C4-2B (cell line): ENCODE results near the gene PNRC2.

Experiments
- H3K27ac ChIP-seq: fragments of 450-650 bp; 2 replicates; pipeline ENCODE4 v1.5.1; 2017
- ZFX ChIP-seq: fragments of 450-650 bp; IDR thresholded peaks from 2 replicates; pipeline ENCODE4 v1.6.1; 2017
- TF ChIP-seq, protein P1 (sequence below): fragments of 450-650 bp; conservative IDR thresholded peaks from 2 replicates; pipeline ENCODE4 v1.5.1; 2017; ENCODE audit warnings: mild to moderate bottlenecking

PNRC2 gene

DNA sequence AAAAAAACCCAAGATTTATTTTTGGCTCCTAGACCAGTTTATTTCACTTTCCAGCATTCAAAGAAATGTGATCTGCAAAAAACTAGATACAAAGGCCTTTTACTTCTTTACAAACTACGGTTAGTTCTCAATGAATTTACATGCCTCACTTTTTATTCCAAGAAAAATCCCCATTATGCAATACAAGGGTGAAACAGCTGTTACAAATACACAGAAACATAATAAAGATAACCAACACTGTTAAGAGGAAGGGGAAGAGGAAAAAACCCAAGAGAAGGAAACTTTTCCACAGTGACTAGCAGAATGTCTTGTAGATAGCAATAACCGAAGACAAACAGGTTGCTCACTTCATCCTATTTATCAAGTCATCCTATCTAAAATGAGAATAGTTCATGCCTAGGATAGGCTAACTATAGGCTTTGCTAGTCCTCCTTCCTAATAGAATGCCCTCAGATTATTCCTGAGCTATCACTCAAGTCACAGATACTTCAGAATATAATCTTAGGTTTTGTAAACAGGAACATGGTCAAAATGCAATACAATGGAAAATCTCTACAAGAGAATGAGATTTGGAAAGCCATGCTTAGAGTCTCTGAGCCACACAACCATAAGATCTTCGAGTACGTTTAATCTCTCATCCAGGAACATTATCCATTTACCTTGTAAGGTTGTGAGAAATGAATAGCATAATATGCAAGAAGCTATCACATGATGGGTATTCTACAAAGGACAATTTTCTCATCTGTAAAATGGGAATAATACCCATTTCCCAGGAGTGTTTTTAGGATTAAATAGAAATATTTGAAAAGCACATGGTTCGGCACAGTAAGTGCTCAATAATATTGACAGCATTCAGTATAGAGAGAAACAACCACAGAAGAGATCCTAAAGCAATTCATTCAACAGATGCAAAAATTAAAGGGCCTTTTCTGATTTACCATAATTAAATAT, 5.4 kb downstream of the PNRC2 start:
- no peak overlapping the region for H3K27ac ChIP-seq
- no peak for TF ChIP-seq ZFX
- TF ChIP-seq, protein P1, sequence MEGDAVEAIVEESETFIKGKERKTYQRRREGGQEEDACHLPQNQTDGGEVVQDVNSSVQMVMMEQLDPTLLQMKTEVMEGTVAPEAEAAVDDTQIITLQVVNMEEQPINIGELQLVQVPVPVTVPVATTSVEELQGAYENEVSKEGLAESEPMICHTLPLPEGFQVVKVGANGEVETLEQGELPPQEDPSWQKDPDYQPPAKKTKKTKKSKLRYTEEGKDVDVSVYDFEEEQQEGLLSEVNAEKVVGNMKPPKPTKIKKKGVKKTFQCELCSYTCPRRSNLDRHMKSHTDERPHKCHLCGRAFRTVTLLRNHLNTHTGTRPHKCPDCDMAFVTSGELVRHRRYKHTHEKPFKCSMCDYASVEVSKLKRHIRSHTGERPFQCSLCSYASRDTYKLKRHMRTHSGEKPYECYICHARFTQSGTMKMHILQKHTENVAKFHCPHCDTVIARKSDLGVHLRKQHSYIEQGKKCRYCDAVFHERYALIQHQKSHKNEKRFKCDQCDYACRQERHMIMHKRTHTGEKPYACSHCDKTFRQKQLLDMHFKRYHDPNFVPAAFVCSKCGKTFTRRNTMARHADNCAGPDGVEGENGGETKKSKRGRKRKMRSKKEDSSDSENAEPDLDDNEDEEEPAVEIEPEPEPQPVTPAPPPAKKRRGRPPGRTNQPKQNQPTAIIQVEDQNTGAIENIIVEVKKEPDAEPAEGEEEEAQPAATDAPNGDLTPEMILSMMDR = no peak

DNA sequence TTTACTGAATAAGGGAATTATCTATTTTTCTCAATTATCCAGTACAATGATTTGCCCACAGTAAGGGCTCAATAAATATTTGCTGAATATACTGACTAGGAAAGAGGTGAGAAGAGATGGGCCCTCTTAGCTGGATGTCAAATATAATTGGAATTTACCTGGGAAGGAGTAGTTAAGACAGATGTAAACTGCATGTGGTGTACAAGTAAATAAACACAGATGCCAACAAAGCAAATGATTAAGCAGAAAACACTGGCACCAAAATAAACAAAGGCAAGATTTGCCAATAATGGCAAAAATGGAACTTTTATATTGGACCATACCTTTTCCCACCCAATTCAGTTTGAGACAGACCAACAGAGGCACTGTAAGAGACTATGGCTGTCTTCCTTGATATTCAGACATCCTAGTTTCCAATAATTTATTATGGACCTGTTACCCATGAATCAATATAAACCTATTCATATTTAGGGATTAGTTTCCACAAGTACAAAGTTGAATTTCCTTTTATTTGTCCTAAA, 7.4 kb downstream of the PNRC2 start:
- no peak for TF ChIP-seq ZFX
- TF ChIP-seq, protein P1 = no peak
- no peak overlapping the region for H3K27ac ChIP-seq

DNA sequence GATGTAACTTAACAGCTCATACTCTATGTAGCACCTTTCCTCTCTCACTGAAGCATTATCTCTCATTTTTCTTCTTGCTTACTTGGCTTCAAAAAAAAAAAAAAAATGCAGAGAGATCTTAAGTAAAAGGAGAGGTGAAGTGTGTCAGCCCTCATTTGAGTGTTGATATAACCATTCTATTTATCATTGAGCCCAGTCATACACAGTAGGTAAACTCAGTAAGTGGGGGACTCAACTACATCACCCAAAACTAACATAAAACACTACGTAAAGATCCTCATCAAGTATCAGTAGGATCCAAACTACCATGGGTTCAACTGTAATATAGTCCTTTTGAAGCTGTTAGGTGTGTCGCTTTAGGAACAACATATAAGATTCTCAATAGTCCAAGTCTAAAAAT, 8.2 kb downstream of the PNRC2 start:
- H3K27ac ChIP-seq = no peak overlapping the region
- no peak for TF ChIP-seq ZFX
- TF ChIP-seq, protein P1 = no peak

DNA sequence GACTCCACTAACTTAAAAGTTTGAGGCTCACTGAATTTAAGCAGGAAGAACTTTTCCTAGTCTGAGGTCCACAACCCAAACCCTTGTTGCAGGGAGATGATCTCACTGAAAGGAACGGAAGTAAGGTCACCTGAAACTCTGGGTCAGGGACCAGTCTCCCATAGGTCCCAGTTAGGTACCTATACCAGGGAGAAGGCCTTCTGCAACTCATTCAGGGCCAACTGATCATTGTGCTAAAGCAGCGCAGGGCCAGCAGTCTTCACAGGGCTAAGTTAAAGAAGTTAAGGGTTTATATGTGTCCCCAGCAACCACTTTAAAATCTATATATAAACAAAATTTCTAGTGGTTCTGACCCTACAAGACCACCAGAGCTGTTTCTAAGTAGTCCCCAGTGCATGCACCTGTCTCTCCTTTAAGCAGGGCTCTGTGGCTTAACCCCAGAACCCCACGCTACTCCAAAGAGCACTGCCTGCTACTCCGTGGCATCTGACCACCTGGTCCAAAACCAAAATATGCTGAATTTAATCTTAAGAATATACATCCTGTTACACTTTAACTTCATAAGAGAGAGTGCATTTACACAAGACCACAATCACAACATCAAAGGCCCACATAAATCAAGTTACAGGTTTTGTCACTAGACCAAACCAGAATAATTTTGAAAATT, 17.7 kb downstream of the PNRC2 start:
- TF ChIP-seq, protein P1 = no peak
- no peak for TF ChIP-seq ZFX
- H3K27ac ChIP-seq = no peak overlapping the region

DNA sequence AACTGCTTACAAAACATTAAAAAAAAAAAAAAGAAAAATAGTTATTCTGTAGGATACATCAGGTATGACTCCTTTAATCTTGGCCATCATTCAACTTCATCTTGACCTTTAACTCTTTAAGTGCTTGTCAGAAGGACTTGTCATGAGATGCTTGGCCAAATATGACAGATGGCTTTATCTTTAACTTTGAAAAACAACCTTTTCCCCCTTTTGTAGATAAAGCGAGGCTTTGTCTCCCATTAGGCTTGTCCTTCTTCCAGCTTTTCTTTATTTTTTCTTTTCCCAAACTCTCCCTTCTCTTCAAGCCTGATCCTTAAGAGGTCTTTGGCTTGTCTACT, 18.2 kb downstream of the PNRC2 start:
- TF ChIP-seq, protein P1 = no peak
- no peak for TF ChIP-seq ZFX
- H3K27ac ChIP-seq = no peak overlapping the region

DNA sequence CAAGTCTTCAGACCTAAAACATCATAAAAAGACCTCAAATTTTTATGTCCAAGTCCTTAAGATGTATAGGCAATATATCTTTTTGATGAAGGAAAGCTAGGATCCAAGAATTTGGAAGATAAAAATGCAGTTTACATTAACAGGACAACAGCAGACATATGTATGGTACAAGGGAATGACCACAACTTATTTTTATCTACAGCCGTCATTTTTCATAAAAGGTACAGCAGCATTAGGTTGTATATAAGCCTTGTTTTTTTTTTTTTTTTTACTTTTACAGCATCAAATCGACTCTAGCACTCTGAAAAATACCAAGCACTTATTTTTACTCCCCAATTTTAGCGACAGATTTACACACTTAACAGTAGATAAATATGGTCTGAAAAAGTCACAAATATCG, 19.2 kb downstream of the PNRC2 start:
- H3K27ac ChIP-seq = no peak overlapping the region
- no peak for TF ChIP-seq ZFX
- TF ChIP-seq, protein P1 = no peak

DNA sequence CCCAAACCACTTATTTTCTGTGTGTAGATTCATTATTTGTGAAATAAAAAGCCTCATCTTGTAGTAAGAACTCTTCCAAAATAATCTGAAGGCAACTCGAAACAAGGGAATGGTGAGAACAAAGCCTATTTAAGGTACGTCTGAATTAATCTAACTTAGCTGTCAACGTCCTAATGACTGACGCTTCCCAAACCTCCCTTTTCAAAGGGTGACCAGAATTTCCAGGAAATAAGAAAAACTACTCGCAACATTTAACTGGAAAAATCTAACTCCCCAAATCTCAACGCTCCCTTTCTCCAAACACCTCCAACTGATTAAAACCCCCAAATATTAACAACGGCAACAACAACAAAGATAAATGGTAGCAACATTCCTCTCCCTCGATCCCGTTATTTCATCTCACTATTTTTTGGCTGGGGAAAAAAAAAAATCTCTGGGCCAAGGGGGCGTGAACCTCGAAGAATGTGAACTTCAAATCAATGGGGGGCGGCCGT, 19.8 kb downstream of the PNRC2 start:
- TF ChIP-seq, protein P1 = no peak
- TF ChIP-seq ZFX = no peak
- peak overlapping the region; percentile 99 for H3K27ac ChIP-seq
